Tongue (tissue), 2 donors: Measurements from ENCODE around the gene HOXD12. TPM values are rescaled to one million over a fixed set of nuclear protein-coding genes. Genes with fewer than 3 reads are reported as not detected.

ENCODE experiments used
- DNase-seq: peaks from one replicate; pipeline ENCODE4 v3.0.0-alpha.2; 2015
- total RNA-seq: library from RNA; depleted of rRNA; stranded (reverse); fragments of >200 nt; gene quantifications from one replicate; pipeline ENCODE4 v1.2.3, GENCODE V29; 2014

Gene HOXD12
- total RNA-seq, 1 donor from 2014 or later, result not detected

GRCh38 chr2:176081376-176081836, 18.2 kb upstream of the HOXD12 start:
- no peak for DNase-seq

GRCh38 chr2:176081837-176082524, 17.6 kb upstream of the HOXD12 start:
- DNase-seq, result no peak

GRCh38 chr2:176082525-176082823, 17.1 kb upstream of the HOXD12 start:
- no peak for DNase-seq

DNA sequence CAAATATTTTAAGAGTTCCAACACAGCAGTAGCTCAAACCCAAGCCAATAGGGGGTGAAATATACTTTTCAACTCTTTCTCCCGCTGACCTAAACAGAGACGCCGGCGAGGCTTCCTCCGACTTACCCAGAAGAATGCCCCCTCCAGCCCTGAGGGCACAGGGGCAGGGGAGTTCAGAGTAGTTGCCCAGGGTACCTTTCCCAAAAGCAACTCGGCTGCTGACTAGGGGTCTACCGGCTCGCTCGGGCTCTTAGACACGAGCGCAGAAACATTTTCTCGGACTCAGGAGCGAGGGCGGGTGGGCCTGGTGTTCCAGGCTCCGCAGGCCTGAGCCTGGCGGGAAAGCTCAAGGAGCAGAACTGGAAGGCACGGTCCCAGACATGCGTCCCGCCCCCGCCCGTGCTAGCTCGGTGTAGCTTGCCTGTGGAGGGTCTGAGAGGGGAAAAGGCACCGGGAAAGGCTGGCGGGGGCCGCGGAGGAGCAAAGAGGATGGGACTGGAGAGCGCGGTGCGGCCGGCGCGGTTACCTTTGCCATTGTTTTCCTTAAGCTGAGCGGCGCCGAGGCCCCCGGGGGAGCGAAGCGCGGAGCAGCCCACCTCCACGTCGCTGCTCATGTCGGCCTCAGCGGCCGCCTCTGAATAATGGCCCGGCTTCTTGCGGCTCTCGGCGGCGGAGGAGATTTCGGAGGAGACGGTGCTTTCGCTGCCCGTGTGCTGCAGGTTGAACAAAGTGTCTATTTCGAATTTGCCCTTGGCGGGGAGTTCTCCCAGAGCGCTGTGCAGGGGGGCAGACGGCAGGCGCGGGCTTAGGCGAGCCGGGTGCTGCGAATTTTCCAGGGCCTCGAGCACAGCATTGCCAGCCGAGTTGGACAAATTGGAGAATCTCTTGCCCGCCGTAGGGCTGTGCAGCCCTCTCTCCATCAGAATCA, 16.5 kb upstream of the HOXD12 start:
- no peak for DNase-seq

- DNase-seq, result no peak
Observed at GRCh38 chr2:176083796-176084261, 15.8 kb upstream of the HOXD12 start, which contains the start of gene EVX2. TSS of gene EVX2 (minus strand) at chr2:176083962. CDS start at chr2:176083776, 186 bp downstream.

DNA sequence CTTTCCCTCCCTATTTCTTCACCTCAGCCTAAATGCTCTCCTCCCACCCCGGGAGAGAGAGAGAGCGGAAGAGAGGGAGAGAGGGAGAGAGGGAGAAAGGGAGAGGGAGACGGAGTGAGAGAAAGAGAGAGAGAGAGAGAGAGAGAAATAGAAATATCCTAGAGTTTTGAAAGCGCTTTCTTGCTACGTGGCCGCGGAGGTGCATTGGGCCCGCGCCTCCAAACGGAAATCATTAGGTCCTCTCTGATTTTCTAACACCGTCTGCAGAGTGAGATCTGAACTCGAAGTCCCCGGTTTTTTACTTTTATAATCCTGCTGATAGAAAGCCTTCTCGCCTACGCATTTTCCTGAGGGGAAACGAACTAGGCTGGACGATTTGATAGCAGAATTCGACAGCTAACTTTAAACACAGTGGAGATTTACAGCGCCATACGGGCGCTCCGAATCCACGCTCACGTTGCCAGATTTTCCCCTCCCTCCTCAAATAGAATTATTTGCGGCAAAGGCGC, 14.9 kb upstream of the HOXD12 start:
- no peak for DNase-seq

DNA sequence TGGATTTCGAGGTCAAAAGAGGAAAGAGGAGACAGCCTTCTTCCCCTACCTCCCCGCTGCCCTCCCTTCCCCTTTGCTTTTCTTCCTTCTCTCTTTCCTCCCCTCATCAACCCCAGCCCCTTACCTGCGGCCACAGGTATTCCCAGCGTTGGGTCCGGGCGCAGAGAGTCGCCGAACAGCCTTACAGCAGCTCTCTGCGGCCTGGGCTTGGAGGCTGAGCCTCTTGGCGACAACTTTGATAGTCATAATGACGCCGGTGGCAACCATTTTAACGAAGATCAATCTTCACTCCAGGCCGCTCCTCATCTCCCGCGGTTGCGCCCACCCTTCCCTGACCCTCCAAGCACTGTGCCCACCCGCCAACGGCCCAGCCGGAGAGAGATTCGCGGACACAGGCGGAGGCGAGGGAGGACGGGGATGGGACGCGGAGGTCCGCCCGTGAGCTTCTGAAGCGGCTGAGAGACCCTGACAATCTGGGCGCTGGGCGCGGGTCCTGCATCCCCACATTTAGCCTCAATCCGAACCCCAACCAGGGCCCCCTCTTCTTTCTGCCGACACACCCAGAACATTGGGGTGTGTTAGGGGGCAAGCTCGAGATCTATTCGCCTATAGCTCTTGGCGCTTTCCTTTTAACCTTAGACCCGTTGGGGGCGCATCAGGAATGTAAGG, 14.3 kb upstream of the HOXD12 start:
- DNase-seq, result no peak

GRCh38 chr2:176085861-176086771, 13.5 kb upstream of the HOXD12 start:
- peak; percentile 74 for DNase-seq

- DNase-seq, result no peak
Observed at GRCh38 chr2:176087330-176088047, 12.1 kb upstream of the HOXD12 start.

- DNase-seq, result peak; percentile 83
Observed at GRCh38 chr2:176088048-176088936, 11.3 kb upstream of the HOXD12 start.

DNA sequence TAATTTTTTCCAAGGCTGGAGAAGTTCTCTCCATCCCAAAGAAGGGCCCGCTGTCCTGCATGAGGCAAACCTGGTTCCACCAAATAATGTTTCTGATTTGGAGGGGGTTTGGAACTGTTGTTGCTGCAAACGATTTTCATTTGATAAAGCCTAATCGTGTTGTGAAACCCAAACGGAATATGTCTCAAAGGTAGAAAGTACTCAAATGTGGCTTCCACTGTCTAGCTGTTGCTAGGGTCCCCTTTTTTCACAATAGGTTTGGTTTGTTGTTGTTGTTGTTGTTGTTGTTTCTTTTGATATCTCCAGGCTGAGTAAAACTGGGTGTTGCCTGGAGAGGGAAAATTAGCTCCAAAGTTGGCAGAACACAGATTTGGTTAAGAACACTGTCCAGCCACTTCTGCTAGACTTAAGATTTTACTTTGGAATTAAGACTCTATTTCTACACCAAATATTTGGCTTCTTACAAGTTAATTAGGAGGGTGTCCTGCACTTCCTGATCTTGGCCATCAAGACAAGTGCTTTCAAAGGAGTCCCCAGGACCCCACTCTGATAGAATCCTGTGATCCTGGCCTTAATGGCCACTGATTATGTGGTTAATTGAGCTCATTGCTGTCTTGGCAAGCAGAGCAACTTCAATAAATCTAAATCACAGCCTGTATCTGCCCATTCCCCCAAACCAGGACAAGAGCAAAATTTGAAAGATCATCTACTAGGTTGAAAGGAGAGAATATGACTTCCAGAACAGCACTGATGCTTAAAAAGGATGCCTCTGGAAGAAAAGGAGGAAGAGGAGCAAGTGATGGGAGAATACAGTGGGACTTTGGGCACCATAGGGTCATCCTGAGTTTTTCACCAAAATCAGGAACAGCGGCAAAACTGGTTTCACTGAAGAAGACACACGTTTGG, 10.4 kb upstream of the HOXD12 start:
- no peak for DNase-seq

DNA sequence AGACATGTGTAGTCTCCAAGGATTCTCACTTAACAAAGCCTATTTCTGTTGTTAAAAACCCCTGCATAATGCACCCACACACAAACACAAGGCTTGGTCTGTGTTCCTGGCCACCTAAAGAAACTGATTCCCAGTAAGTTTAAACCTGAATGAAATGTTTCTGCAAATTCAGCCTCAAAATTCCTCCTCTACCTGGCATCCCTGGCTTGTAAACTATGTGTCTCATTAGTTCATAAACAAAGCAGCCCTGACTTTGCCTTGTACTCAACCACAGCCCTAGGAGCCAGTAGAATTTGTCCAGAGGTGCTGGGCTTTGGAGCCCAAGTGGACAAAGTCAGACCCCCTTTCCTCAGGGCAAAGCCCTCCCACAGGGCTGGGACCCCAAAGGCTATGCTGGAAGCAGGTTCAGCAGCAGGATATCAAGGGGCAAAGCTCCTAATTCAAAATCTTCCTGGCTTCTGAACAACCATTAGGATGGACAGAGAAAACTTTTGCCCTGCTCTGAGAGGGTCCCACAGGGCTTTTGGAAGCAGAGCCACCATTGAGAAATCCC, 9.7 kb upstream of the HOXD12 start:
- DNase-seq, result no peak

DNA sequence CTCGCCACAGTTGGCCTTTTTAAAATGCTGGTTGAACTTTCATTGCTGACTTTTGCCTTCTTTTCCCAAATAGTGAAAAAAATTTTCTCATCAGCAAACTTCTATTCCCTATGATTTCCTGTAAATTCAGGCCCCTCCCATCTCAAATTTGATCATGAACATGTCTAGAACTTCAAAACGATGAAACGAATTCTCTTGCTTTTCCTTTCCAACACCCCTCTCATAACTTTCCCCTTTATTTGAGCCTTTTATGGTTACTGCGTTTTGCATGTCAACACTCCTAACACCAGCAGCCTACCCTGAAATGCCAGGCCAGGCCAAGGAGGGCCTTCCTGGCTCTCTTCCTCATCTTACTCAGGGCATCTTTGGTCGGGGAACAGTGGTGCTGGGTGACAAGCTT, 8.7 kb upstream of the HOXD12 start:
- no peak for DNase-seq

- DNase-seq, result no peak
Observed at GRCh38 chr2:176091329-176092258, 8.0 kb upstream of the HOXD12 start.

DNA sequence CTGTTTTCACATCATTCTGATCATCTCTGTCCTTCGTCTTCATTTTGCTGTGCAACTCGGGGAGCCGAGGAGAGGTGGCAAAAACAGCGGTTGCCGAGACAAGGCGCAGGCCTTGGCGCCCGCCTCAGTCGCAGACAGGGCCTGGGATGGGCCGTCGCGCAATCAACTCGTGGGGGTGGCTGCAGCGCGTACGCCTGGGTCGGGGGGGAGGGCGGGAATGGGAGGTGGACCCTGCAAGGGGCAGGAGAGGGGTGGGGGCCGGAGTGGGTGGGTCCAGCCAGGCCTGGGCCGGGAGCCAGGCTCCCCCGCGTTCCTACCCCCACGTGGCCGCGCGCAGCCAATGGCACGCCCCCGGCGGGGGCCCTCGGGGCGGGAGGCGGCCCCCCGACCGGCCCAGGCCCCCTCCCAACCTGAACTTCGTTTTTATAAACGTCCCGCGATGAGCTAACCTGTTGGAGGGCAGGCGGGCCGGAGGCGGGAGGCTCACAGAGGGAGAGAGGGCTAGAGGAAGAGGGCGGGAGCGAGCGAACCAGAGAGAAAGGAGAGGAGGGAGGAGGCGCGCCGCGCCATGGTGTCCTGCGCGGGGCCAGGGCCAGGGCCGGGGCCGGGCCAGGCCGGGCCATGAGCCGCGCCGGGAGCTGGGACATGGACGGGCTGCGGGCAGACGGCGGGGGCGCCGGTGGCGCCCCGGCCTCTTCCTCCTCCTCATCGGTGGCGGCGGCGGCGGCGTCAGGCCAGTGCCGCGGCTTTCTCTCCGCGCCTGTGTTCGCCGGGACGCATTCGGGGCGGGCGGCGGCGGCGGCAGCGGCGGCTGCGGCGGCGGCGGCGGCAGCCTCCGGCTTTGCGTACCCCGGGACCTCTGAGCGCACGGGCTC, 7.1 kb upstream of the HOXD12 start, which contains the start of gene HOXD13:
Gene HOXD13 (plus strand): TSS at position 452 of the 875 bp plus-strand sequence. CDS start 170 bp downstream, at position 622.
- no peak for DNase-seq
